Kidney epithelial cell (primary cell): ENCODE data around the gene AMBRA1. TPM values are rescaled to one million over a fixed set of nuclear protein-coding genes. Genes with fewer than 3 reads are reported as not detected.

ENCODE experiments used
- DNase-seq: peaks from one replicate; pipeline ENCODE4 v3.0.0-alpha.2; 2010; ENCODE audit warnings: low read depth
- H3K27me3 ChIP-seq: 2 replicates; pipeline ENCODE4 v1.6.0; 2011; ENCODE audit warnings: low read length; ENCODE audit not compliant: control insufficient read depth, insufficient read depth
- H3K36me3 ChIP-seq: 2 replicates; pipeline ENCODE4 v1.5.1; 2011; ENCODE audit warnings: low read length; ENCODE audit not compliant: control insufficient read depth, insufficient read depth
- H3K4me3 ChIP-seq: 2 replicates; pipeline ENCODE4 v1.5.1; 2011; ENCODE audit warnings: low read depth, mild to moderate bottlenecking, control low read depth, low read length
- total RNA-seq: library from RNA; depleted of rRNA; stranded (reverse); fragments of >200 nt; gene quantifications from 2 replicates; pipeline ENCODE4 v1.2.3, GENCODE V29; 2015
- TF ChIP-seq, protein P1 (sequence below): IDR thresholded peaks from 2 replicates; pipeline ENCODE4 v1.5.1; 2011; ENCODE audit warnings: mild to moderate bottlenecking, moderate library complexity, low read length, control low read depth, inconsistent platforms; ENCODE audit not compliant: insufficient read depth, poor library complexity, severe bottlenecking

AMBRA1 gene
- total RNA-seq, 1 donor from 2014 or later: 23.1 TPM

DNA sequence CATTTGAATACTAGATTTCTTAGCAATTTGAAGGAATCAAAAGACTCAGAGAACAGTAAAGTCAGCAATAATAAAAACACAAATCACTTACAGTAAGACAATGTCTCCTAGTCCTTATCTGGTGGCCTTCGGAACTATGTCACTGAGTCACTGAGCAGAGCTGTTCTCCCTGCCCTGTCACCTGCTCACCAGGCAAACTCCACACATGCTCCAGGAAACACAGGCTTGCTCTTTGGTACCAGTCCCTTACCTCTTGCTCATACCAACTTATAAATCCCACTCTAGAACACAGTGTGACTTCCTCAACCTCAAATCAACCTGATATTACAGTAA, 121.2 kb downstream of the AMBRA1 start:
- DNase-seq: no peak
- TF ChIP-seq, protein P1, sequence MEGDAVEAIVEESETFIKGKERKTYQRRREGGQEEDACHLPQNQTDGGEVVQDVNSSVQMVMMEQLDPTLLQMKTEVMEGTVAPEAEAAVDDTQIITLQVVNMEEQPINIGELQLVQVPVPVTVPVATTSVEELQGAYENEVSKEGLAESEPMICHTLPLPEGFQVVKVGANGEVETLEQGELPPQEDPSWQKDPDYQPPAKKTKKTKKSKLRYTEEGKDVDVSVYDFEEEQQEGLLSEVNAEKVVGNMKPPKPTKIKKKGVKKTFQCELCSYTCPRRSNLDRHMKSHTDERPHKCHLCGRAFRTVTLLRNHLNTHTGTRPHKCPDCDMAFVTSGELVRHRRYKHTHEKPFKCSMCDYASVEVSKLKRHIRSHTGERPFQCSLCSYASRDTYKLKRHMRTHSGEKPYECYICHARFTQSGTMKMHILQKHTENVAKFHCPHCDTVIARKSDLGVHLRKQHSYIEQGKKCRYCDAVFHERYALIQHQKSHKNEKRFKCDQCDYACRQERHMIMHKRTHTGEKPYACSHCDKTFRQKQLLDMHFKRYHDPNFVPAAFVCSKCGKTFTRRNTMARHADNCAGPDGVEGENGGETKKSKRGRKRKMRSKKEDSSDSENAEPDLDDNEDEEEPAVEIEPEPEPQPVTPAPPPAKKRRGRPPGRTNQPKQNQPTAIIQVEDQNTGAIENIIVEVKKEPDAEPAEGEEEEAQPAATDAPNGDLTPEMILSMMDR: no peak

DNA sequence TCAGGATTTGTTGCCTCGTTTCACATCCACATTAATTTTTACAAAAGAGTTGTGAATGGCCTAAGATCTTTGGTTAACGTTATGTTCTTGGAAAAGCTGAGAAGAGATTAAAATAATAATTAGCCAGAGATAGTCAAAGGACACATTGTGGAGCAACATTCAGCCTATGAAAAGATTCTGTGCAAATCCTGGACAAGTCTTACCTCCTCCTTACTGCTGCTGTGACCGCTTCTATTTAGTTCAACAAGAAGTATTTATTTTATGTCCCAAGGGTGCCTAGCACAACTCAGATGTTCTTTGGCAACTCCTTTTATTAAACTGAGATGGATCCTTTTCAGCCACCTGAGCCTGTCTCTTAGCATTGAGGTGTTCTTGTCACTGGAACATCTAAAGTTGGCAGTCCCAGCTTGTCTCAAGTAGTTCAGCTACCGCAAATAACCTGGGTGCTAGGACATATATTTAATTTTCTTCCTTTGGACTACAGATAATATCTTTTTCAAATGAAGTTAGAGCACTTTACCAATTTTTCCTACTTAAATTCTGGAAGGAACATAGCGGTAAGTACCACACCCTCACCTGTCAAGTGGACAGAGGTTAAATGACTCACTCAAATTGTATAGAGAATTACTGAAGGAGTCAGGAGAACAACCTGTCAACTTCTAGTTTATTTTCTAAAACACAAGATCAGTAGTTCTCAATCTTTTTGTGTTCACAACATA, 121.7 kb downstream of the AMBRA1 start:
- Histone ChIP-seq H3K4me3 (no peak overlapping the region), H3K27me3 (no peaks in the 10 kb centered on the region), H3K36me3 (no peaks in the 10 kb centered on the region)
- DNase-seq: no peak
- TF ChIP-seq, protein P1: no peak

More for the DNA sequence above, 121.2 kb downstream of the AMBRA1 start:
- Histone ChIP-seq H3K27me3 (no peaks in the 10 kb centered on the region), H3K4me3 (no peak overlapping the region), H3K36me3 (no peaks in the 10 kb centered on the region)

DNA sequence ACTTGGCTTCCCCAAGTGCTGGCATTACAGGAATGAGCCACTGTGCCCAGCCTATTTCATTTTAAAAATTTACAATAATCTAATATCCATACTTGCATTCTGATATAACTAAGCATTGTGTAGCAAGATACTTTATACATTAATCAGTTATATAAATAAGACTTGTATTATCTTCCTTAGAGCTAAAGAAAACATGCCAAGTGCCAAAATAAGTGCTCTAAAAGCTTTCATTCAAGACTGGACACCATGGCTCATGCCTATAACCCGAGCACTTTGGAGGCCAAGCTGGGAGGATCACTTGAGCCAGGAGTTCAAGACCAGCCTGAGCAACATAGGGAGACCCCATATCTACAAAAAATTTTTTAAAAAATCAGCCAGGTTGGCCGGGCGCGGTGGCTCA, 123.9 kb downstream of the AMBRA1 start:
- TF ChIP-seq, protein P1: no peak
- Histone ChIP-seq H3K27me3 (no peaks in the 10 kb centered on the region), H3K4me3 (no peak overlapping the region), H3K36me3 (no peaks in the 10 kb centered on the region)
- DNase-seq: no peak

DNA sequence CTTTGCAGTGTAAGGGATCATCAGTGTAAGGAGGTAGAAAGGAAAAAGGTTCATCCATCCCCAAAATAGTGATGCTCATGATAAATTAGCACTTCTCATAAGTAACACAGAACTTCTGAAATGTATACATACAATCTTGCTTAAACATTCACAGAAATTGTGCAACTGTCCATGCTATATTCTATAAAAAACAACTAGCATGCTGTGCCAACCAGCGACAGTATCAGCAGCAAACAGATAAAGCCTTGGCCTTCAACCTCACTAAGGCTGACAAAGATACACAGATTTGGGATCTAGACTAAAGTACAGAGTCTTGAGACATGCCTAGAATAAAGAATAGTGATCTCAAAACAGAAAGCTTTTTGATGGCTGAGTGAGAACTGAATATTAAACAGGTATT, 128.1 kb downstream of the AMBRA1 start:
- Histone ChIP-seq H3K4me3 (no peak overlapping the region), H3K27me3 (no peaks in the 10 kb centered on the region), H3K36me3 (no peaks in the 10 kb centered on the region)
- TF ChIP-seq, protein P1: no peak
- no peak for DNase-seq

DNA sequence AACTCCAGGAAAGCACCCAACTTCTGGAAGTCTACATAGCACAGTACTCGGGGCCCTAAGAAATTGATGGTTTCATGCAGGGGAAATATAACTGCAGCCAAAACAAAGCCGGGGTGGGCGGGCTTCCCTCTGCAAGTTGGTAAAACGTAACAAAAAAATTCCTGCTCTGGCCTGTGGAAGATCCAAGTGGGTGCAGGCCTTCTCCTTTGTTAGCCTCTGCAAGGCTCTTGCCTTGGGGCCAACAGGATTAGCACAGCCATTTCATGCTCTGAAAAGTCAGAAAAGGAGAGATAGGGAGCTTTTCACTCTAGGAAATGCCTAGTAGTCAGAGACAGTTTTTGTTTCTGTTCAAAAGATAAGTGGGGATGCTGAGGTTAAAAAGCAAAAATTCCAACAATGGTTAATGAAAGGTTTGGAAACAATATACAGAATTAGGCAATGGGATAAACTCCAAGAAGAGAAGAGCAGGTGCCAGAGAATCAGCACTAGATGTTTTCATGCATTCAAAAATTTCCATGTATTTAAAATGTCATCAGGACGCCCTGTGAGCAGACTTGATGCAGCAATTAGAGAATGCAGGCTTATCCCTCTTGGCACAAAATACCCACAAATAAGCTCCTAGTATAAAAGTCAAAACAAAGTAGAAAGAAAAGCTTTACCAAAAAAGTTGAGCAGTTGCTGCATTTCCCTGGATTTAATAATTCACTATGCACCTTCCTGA, 130.0 kb downstream of the AMBRA1 start:
- Histone ChIP-seq H3K36me3 (no peaks in the 10 kb centered on the region), H3K4me3 (no peak overlapping the region), H3K27me3 (no peaks in the 10 kb centered on the region)
- DNase-seq: no peak
- TF ChIP-seq, protein P1: no peak

GRCh38 chr11:46461461-46461927, 132.3 kb downstream of the AMBRA1 start:
- no peaks in the 10 kb centered on the region for H3K27me3 ChIP-seq
- DNase-seq: no peak
- no peak overlapping the region for H3K4me3 ChIP-seq
- TF ChIP-seq, protein P1: no peak
- H3K36me3 ChIP-seq: no peaks in the 10 kb centered on the region
